ENCODE measurements around the gene VAMP5. TPM values are rescaled to one million over a fixed set of nuclear protein-coding genes. Genes with fewer than 3 reads are reported as not detected.
"Not testable (repeated sequence)": the region's sequence is repeated elsewhere in the genome, so short reads cannot be mapped to it uniquely, and the experiment has no call there.

Gene VAMP5
- total RNA-seq, 2 donors from 2014 or later = 3.0 to 10.4 TPM

DNA sequence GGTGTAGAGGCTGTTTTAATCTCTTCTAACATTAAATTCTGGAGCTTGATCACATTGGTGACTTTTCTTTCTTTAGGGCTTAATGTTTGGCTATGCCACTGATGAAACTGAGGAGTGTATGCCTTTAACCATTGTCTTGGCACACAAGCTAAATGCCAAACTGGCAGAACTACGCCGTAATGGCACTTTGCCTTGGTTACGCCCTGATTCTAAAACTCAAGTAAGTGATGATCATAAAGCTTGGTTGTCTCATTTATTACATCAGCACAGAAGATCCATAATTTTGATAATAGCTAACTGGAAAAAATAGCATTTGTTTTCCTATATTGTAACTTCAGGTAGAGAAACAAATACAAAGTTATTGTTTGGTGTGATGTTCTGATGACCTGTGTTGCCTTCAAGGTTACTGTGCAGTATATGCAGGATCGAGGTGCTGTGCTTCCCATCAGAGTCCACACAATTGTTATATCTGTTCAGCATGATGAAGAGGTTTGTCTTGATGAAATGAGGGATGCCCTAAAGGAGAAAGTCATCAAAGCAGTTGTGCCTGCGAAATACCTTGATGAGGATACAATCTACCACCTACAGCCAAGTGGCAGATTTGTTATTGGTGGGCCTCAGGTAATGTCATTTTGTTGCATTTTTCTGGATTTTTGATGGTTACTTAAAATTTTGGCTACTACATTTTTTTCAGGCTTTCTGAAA lies 42.3 kb upstream of the VAMP5 start:
- 17 to 24% methylated on average over 5 of the region's 5 CpGs for WGBS, 2 donors
- DNase-seq = peak in 2 of 4 donors; percentile 39 to 44
- Histone ChIP-seq H3K9me3 (no peaks in the 10 kb centered on the region), H3K36me3 (replicated peaks in 1 of 2; ENCODE audit: insufficient read depth in 1 of 2, low read depth in 2 of 2) (peaks cover 18 to 36% of the 10 kb centered on the region in 2 donors), H3K27ac (peak overlapping the region; percentile 17 to 99 (median 98)), H3K27me3 (no peaks in the 10 kb centered on the region), H3K4me1 (peaks cover 67% of the 10 kb centered on the region), H3K4me3 (peak overlapping the region in 1 of 2 donors; percentile 83)
- intact Hi-C loops (cut with DNase I) = no loop called here
- TF ChIP-seq, protein P1, sequence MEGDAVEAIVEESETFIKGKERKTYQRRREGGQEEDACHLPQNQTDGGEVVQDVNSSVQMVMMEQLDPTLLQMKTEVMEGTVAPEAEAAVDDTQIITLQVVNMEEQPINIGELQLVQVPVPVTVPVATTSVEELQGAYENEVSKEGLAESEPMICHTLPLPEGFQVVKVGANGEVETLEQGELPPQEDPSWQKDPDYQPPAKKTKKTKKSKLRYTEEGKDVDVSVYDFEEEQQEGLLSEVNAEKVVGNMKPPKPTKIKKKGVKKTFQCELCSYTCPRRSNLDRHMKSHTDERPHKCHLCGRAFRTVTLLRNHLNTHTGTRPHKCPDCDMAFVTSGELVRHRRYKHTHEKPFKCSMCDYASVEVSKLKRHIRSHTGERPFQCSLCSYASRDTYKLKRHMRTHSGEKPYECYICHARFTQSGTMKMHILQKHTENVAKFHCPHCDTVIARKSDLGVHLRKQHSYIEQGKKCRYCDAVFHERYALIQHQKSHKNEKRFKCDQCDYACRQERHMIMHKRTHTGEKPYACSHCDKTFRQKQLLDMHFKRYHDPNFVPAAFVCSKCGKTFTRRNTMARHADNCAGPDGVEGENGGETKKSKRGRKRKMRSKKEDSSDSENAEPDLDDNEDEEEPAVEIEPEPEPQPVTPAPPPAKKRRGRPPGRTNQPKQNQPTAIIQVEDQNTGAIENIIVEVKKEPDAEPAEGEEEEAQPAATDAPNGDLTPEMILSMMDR (IDR thresholded peaks at IDR 0.05) = no peak
- TF ChIP-seq POLR2A (IDR thresholded peaks at IDR 0.05) = peak in 1 of 3 donors; percentile 11
- no peak for ATAC-seq

DNA sequence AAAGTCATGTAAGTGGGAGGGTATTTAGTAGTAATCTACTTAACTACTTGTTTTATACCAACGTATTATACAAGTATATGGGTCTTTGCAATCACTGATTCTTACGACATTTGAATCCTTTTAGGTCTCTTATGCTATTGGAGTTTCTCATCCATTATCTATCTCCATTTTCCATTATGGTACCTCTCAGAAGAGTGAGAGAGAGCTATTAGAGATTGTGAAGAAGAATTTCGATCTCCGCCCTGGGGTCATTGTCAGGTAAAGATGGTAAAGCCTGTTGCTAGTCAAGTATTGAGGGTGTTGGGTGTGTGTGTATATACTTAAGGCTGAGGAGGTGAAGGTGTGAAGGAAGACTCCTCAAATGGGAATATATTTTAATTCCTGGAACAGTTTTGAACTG lies 41.5 kb upstream of the VAMP5 start:
- DNase-seq (no peak), ATAC-seq (no peak)
- no peaks in the 10 kb centered on the region for H3K27me3 ChIP-seq
- H3K4me3 ChIP-seq = no peak overlapping the region
- peaks cover 18 to 36% of the 10 kb centered on the region in 2 donors for H3K36me3 ChIP-seq (replicated peaks in 1 of 2; ENCODE audit: insufficient read depth in 1 of 2, low read depth in 2 of 2)
- TF ChIP-seq POLR2A (IDR thresholded peaks at IDR 0.05) = no peak
- TF ChIP-seq, protein P1 (IDR thresholded peaks at IDR 0.05) = no peak
- 36 to 49% methylated on average over 4 of the region's 4 CpGs for WGBS, 2 donors
- peak overlapping the region in 3 of 4 donors; percentile 96 to 99 (median 99) for H3K27ac ChIP-seq
- no peaks in the 10 kb centered on the region for H3K9me3 ChIP-seq
- peaks cover 59% of the 10 kb centered on the region for H3K4me1 ChIP-seq
- intact Hi-C loops (cut with DNase I) = no loop called here

DNA sequence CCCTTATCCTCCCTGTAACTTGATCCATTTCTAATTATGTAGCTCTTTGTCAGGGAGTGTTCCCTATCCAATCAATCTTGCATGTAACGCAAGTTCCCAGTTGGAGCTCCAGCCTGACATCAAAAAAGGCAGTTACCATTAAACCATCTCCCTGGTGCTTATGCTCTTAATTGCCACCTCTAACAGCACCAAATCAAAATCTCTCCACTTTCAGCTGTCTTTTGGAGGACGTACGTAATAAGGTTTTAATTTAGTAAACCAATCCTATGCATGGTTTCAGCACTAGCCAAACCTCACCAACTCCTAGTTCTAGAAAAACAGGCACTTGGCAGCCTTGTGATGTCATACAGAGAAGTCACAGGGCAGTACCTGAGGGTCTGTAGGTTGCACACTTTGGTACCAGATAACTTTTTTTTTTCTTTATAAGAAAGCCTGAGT lies 40.0 kb upstream of the VAMP5 start:
- not testable (repeated sequence) for H3K27me3 ChIP-seq, DNase-seq, ATAC-seq

DNA sequence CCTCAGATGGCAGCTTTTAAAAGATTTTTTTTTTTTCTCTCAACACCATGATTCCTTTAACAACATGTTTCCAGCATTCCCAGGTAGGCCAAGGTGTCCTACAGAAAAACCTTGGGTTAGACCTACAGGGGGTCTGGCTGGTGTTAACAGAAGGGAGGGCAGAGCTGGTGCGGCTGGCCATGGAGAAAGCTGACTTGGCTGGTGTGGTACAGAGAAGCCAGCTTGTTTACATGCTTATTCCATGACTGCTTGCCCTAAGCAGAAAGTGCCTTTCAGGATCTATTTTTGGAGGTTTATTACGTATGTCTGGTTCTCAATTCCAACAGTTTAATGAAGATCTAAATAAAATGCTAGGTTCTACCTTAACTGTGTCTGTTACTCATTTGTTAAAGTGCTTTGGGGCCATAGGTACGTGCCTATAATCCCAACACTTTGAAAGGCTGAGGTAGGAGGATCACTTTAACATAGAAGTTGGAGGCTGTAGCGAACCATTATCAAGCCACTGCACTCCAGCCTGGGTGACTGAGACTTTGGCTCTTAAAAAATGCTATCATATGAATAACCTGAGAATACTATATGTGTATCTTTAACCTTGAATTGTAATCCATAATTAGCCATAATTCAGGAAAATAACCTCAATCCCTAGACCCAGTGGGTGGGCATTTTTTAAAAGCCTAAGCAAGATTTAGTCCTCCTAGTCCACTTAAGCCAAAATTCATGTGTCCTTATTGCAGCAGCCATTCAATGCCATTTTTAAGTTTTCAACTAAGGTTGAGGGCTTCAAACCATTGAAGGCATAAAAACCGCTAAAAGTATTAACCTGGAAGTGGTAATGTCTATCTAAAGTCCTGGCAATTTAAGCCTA lies 39.1 kb upstream of the VAMP5 start:
- Histone ChIP-seq H3K36me3 (replicated peaks in 1 of 2; ENCODE audit: insufficient read depth in 1 of 2, low read depth in 2 of 2) (peaks cover 18 to 36% of the 10 kb centered on the region in 2 donors), H3K27ac (peak overlapping the region; percentile 12 to 99 (median 51)), H3K4me1 (peaks cover 63% of the 10 kb centered on the region)
- intact Hi-C loops (cut with DNase I); H3K9me3 ChIP-seq; DNase-seq; H3K27me3 ChIP-seq; H3K4me3 ChIP-seq; ATAC-seq: not testable (repeated sequence)
- 66 to 71% methylated on average over 4 to 5 of the region's 5 CpGs for WGBS, 2 donors

More for the DNA sequence above, 40.0 kb upstream of the VAMP5 start:
- H3K4me3 ChIP-seq; H3K9me3 ChIP-seq; intact Hi-C loops (cut with DNase I): not testable (repeated sequence)
- peak in 1 of 3 donors; percentile 7 for TF ChIP-seq POLR2A (IDR thresholded peaks at IDR 0.05)
- TF ChIP-seq, protein P1 (IDR thresholded peaks at IDR 0.05) = peak in 1 of 7 experiments; percentile 4
- Histone ChIP-seq H3K36me3 (replicated peaks in 1 of 2; ENCODE audit: insufficient read depth in 1 of 2, low read depth in 2 of 2) (peaks cover 18 to 36% of the 10 kb centered on the region in 2 donors), H3K27ac (peak overlapping the region in 3 of 4 donors; percentile 31 to 99 (median 72)), H3K4me1 (peaks cover 63% of the 10 kb centered on the region)
- 43 to 55% methylated on average over 3 of the region's 3 CpGs for WGBS, 2 donors

DNA sequence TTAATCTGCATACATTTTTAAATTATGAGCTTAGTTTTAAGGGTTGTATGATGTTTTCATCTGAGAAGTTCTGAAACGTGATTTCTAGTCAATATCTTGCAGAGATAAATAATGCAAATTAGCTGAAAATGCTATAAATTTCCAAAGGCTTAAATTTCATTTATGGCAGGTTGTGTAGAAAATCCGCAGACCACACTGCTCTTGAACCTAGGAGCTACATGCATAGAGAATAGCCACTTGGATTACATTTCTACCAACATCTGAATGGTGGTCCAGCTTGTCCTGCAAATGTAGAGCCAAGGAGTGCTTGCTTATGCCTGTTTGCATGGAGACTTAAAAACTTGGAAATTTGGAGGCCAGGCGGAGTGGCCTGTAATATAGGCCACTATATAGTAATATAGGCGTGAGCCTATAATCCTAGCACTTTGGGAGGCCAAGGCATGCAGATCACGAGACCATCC lies 38.4 kb upstream of the VAMP5 start:
- peak overlapping the region in 3 of 4 donors; percentile 45 to 99 (median 72) for H3K27ac ChIP-seq
- ATAC-seq = no peak
- intact Hi-C loops (cut with DNase I) = no loop called here

More for the DNA sequence above, 38.4 kb upstream of the VAMP5 start:
- Histone ChIP-seq H3K36me3 (replicated peaks in 1 of 2; ENCODE audit: insufficient read depth in 1 of 2, low read depth in 2 of 2) (peaks cover 18 to 36% of the 10 kb centered on the region in 2 donors), H3K27me3 (no peaks in the 10 kb centered on the region), H3K4me3 (no peak overlapping the region), H3K4me1 (peaks cover 59% of the 10 kb centered on the region), H3K9me3 (no peaks in the 10 kb centered on the region)
- TF ChIP-seq, protein P1 (IDR thresholded peaks at IDR 0.05) = no peak
- no peak for TF ChIP-seq POLR2A (IDR thresholded peaks at IDR 0.05)
- peak in 1 of 4 donors; percentile 37 for DNase-seq
- 63 to 67% methylated on average over 5 of the region's 5 CpGs for WGBS, 2 donors
